Activated T-helper 2 cell treated with anti-CD3 and anti-CD28 coated beads, Interferon-gamma antibody, Interleukin-2, Interleukin-4, amounts not matched to agents 10 μg/mL and 5 μg/mL and 100 μg/mL, durations not matched to agents 14 hours and 24 hours and 36 hours (primary cell): ENCODE measurements around the gene ARL3. TPM values are rescaled to one million over a fixed set of nuclear protein-coding genes. Genes with fewer than 3 reads are reported as not detected.
"Not testable (repeated sequence)": the region's sequence is repeated elsewhere in the genome, so short reads cannot be mapped to it uniquely, and the experiment has no call there.

Experiments
- DNase-seq: peaks from one replicate; pipeline ENCODE4 v3.0.0; 2021; ENCODE audit warnings: low spot score
- H3K27ac Mint-ChIP-seq: one replicate; pipeline ENCODE4 v1.8.0; 2021; ENCODE audit warnings: mixed read lengths
- H3K27me3 Mint-ChIP-seq: one replicate; pipeline ENCODE4 v1.8.0; 2021; ENCODE audit warnings: low read depth, mixed read lengths
- H3K36me3 Mint-ChIP-seq: one replicate; pipeline ENCODE4 v1.8.0; 2021; ENCODE audit warnings: low read depth, mixed read lengths
- H3K4me1 Mint-ChIP-seq: one replicate; pipeline ENCODE4 v1.8.0; 2021; ENCODE audit warnings: low read depth, mixed read lengths
- H3K4me3 Mint-ChIP-seq: one replicate; pipeline ENCODE4 v1.8.0; 2021; ENCODE audit warnings: low read depth, mild to moderate bottlenecking, moderate library complexity, mixed read lengths
- H3K9me3 Mint-ChIP-seq: one replicate; pipeline ENCODE4 v1.8.0; 2021; ENCODE audit warnings: mixed read lengths
- intact Hi-C: fragments of 100-400 bp; cut with micrococcal nuclease; formaldehyde crosslinking; loops from one replicate; pipeline ENCODE4 v1.15.1; 2023
- total RNA-seq: library from RNA; stranded (reverse); gene quantifications from 2 replicates; pipeline ENCODE4 v1.2.3, GENCODE V29; 2022

Gene ARL3
- total RNA-seq, 1 donor from 2014 or later = 12.2 TPM

- no peaks in the 10 kb centered on the region for H3K9me3 Mint-ChIP-seq
- H3K27ac Mint-ChIP-seq = peak overlapping the region; percentile 92
- H3K36me3 Mint-ChIP-seq = peaks cover 24% of the 10 kb centered on the region
- no peak for DNase-seq
- intact Hi-C loops = loop anchor here (5.0 kb wide), 2 partner anchors 41 to 561 kb away; partner anchors contain the start of gene NOLC1
- no peaks in the 10 kb centered on the region for H3K27me3 Mint-ChIP-seq
- peak overlapping the region; percentile 92 for H3K4me3 Mint-ChIP-seq
- peaks cover 52% of the 10 kb centered on the region for H3K4me1 Mint-ChIP-seq
Observed at GRCh38 chr10:102713539-102713813, 721 bp downstream of the ARL3 start.

GRCh38 chr10:102712843-102713538, 1.2 kb downstream of the ARL3 start:
- no peaks in the 10 kb centered on the region for H3K9me3 Mint-ChIP-seq
- peak overlapping the region; percentile 92 for H3K27ac Mint-ChIP-seq
- H3K4me1 Mint-ChIP-seq = peaks cover 51% of the 10 kb centered on the region
- peaks cover 22% of the 10 kb centered on the region for H3K36me3 Mint-ChIP-seq
- intact Hi-C loops = loop anchor here (5.0 kb wide), 2 partner anchors 41 to 561 kb away; partner anchors contain the start of gene NOLC1
- no peaks in the 10 kb centered on the region for H3K27me3 Mint-ChIP-seq
- H3K4me3 Mint-ChIP-seq = peak overlapping the region; percentile 92
- no peak for DNase-seq

DNA sequence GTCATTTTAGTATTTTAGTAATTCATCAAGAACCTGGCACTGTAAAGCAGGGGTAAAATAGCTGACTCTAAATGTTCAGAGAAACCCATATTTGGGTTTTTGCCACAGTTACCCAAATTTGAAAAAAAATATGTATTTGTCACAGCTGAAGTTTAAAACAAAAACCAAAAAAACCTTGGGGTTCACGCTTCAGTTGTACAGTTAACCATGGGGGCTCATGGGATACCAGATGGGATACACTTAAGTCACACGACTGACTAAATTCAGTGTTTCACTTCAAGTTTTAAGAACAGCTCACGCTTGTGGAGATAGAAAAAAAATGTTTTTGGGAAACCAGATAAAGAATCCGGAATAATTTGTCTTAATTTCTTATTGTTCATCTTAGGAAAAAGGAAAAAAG, 2.1 kb downstream of the ARL3 start:
- Mint-ChIP-seq H3K4me1 (peaks cover 50% of the 10 kb centered on the region), H3K36me3 (peaks cover 13% of the 10 kb centered on the region), H3K4me3 (peak overlapping the region; percentile 49), H3K27me3 (no peaks in the 10 kb centered on the region), H3K27ac (peak overlapping the region; percentile 77), H3K9me3 (no peaks in the 10 kb centered on the region)
- intact Hi-C loops = loop anchor here (5.0 kb wide), 2 partner anchors 40 to 560 kb away; partner anchors contain the start of gene NOLC1
- no peak for DNase-seq

DNA sequence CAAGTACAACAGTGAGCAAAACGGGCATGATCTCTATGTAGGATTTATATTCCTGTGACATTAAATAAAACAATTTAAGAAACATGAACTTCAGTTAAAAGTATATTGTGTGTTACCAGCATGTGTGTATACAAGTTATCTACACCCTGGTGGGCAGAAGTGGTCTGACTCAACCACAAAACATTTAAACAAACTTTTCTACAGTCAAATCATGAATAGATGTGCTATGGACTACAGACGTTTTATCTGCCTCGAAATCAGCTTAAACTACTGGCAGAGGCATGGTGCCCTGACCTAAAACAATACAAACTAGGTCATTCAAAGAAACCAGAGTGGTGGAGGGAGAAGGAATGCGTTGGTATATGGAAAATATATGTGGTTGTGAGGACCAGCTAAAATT, 3.6 kb downstream of the ARL3 start:
- DNase-seq = no peak
- peaks cover 48% of the 10 kb centered on the region for H3K4me1 Mint-ChIP-seq
- H3K36me3 Mint-ChIP-seq = peaks cover 3% of the 10 kb centered on the region
- H3K27me3 Mint-ChIP-seq = no peaks in the 10 kb centered on the region
- peak overlapping the region; percentile 34 for H3K4me3 Mint-ChIP-seq
- intact Hi-C loops = loop anchor here (1.0 to 5.0 kb wide), 3 partner anchors 8 to 558 kb away; partner anchors contain the start of gene NOLC1
- no peaks in the 10 kb centered on the region for H3K9me3 Mint-ChIP-seq
- H3K27ac Mint-ChIP-seq = peak overlapping the region; percentile 93

DNA sequence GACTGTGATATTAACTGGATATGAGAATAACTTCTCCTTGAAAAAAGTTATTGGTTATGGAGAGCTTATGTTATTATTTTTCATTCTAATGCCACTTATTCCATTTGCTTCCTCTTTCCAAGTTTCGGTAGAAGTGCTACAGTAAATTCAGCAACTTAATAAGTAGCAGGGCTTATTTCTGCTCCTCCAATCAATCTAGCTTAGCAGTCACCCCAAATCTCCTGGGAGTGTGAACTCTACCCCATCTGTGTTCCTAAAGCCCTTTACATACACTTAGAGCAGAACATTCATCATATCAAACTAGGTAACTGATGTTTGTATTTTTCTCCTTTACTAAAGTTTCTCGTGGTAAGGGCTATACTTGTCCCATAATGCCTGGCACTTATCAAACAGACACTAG, 8.7 kb downstream of the ARL3 start:
- H3K4me3 Mint-ChIP-seq = no peak overlapping the region
- H3K9me3 Mint-ChIP-seq = no peaks in the 10 kb centered on the region
- H3K27me3 Mint-ChIP-seq = no peaks in the 10 kb centered on the region
- peaks cover 30% of the 10 kb centered on the region for H3K4me1 Mint-ChIP-seq
- intact Hi-C loops = no loop called here
- H3K36me3 Mint-ChIP-seq = peaks cover 12% of the 10 kb centered on the region
- peak overlapping the region; percentile 85 for H3K27ac Mint-ChIP-seq
- no peak for DNase-seq

GRCh38 chr10:102704915-102705314, 9.3 kb downstream of the ARL3 start:
- DNase-seq = no peak
- H3K4me1 Mint-ChIP-seq = peaks cover 24% of the 10 kb centered on the region
- no peaks in the 10 kb centered on the region for H3K9me3 Mint-ChIP-seq
- H3K27ac Mint-ChIP-seq = peak overlapping the region; percentile 85
- intact Hi-C loops = no loop called here
- peaks cover 14% of the 10 kb centered on the region for H3K36me3 Mint-ChIP-seq
- H3K4me3 Mint-ChIP-seq = peak overlapping the region; percentile 10
- H3K27me3 Mint-ChIP-seq = no peaks in the 10 kb centered on the region

DNA sequence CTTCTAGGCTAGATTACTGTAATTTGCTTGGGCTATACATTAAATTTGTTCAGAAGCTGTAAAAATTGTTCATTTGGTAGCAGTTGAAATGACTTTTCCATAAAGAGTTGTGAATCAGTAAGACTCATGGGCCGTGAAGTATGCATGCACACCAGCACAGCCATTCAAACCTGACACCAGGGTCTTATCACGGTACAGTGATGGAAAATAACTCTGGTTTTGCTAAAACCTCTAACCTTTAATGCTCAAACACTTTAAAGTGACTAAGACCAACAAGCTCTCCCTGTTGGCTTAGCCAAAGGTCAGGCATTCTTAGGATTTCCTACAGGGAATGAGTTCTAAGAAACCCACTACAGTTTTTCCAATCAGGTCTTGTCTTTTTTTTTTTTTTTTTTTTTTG, 11.5 kb downstream of the ARL3 start:
- Mint-ChIP-seq H3K27ac (peak overlapping the region; percentile 46), H3K9me3 (no peaks in the 10 kb centered on the region), H3K4me1 (peaks cover 21% of the 10 kb centered on the region), H3K36me3 (peaks cover 31% of the 10 kb centered on the region), H3K4me3 (no peak overlapping the region), H3K27me3 (no peaks in the 10 kb centered on the region)
- intact Hi-C loops = loop anchor here (1.0 kb wide), 2 partner anchors 8 to 41 kb away; no protein-coding TSS in a partner anchor
- no peak for DNase-seq

DNA sequence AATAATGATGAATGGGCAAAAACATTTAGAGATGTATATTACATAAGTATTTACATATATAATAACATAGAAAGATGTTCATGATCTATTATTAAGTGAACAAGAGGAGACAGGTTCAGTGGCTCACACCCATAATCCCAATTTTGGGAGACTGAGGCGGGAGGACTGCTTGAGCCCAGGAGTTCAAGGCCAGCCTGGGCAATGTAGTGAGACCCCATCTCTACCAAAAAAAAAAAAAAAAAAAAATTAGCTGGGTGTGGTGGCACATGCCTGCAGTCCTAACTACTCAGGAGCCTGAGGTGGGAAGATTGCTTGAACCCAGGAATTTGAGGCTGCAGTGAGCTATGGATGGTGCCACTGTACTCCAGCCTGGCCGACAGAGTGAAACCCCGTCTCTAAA, 12.4 kb downstream of the ARL3 start:
- Mint-ChIP-seq H3K27me3 (no peaks in the 10 kb centered on the region), H3K27ac (no peak overlapping the region), H3K9me3 (no peaks in the 10 kb centered on the region), H3K4me3 (no peak overlapping the region), H3K4me1 (peaks cover 17% of the 10 kb centered on the region), H3K36me3 (peaks cover 35% of the 10 kb centered on the region)
- no peak for DNase-seq
- intact Hi-C loops = loop anchor here (1.0 kb wide), 2 partner anchors 9 to 40 kb away; no protein-coding TSS in a partner anchor

DNA sequence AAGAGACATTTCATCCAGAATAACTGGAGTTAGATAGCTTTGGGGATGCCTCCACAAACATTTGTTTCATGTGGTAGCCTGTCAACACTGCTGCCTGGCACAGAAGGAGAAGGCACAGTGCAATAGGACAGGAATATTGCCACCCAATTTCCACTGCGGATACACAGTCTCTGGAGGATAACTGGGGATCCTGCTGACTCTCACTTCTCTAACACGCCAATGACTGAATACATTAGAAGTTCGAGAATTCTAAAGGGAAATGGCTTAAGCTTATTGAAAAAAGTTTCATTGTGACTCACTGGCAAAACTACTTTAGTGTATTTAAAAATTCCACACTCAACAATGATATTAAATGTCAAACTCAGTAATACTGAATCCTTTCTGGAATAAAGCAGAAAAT, 12.9 kb downstream of the ARL3 start:
- H3K27me3 Mint-ChIP-seq = no peaks in the 10 kb centered on the region
- intact Hi-C loops = no loop called here
- peaks cover 15% of the 10 kb centered on the region for H3K4me1 Mint-ChIP-seq
- no peak for DNase-seq
- H3K4me3 Mint-ChIP-seq = no peak overlapping the region
- no peak overlapping the region for H3K27ac Mint-ChIP-seq
- H3K36me3 Mint-ChIP-seq = peaks cover 41% of the 10 kb centered on the region
- H3K9me3 Mint-ChIP-seq = no peaks in the 10 kb centered on the region

GRCh38 chr10:102698894-102699293, 15.3 kb downstream of the ARL3 start:
- Mint-ChIP-seq H3K9me3 (no peaks in the 10 kb centered on the region), H3K4me3 (no peak overlapping the region), H3K27me3 (no peaks in the 10 kb centered on the region), H3K4me1 (peaks cover 3% of the 10 kb centered on the region), H3K36me3 (peaks cover 42% of the 10 kb centered on the region), H3K27ac (no peak overlapping the region)
- DNase-seq = no peak
- intact Hi-C loops = no loop called here

DNA sequence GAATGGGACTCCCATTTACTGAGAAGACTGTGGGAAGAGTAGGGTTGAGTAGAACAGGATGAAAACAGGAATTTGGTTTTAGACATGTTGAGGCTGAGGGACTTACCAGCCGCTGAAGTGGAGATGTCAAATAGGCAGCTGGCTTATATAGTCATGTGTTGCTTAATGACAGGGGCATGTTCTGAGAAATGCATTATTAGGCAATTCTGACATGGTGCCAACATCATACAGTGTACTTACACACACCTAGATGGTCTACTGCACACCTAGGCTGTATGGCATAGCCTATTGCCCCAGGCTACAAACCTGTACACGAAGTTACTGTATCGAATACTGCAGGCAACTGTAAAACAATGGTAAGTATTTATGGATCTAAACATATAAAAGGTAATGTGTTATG, 17.5 kb downstream of the ARL3 start:
- intact Hi-C loops = no loop called here
- H3K36me3 Mint-ChIP-seq = peaks cover 38% of the 10 kb centered on the region
- DNase-seq = no peak

GRCh38 chr10:102695401-102695800, 18.8 kb downstream of the ARL3 start:
- H3K4me3 Mint-ChIP-seq, H3K4me1 Mint-ChIP-seq, H3K9me3 Mint-ChIP-seq, H3K27ac Mint-ChIP-seq, DNase-seq, intact Hi-C loops, H3K27me3 Mint-ChIP-seq: not testable (repeated sequence)
- H3K36me3 Mint-ChIP-seq = peaks cover 38% of the 10 kb centered on the region

More for the DNA sequence above, 17.5 kb downstream of the ARL3 start:
- H3K4me1 Mint-ChIP-seq = peaks cover 3% of the 10 kb centered on the region
- H3K4me3 Mint-ChIP-seq = no peak overlapping the region
- no peak overlapping the region for H3K27ac Mint-ChIP-seq
- no peaks in the 10 kb centered on the region for H3K9me3 Mint-ChIP-seq
- H3K27me3 Mint-ChIP-seq = no peaks in the 10 kb centered on the region

- H3K4me1 Mint-ChIP-seq = no peaks in the 10 kb centered on the region
- no peaks in the 10 kb centered on the region for H3K27me3 Mint-ChIP-seq
- peaks cover 18% of the 10 kb centered on the region for H3K36me3 Mint-ChIP-seq
- no peaks in the 10 kb centered on the region for H3K9me3 Mint-ChIP-seq
- no peak overlapping the region for H3K4me3 Mint-ChIP-seq
- DNase-seq = no peak
- H3K27ac Mint-ChIP-seq = no peak overlapping the region
- intact Hi-C loops = no loop called here
Observed at GRCh38 chr10:102691285-102692066, 22.7 kb downstream of the ARL3 start.
